22Rv1 (cell line): Measurements from ENCODE around the gene UBE2F.
"Not testable (repeated sequence)": the region's sequence is repeated elsewhere in the genome, so short reads cannot be mapped to it uniquely, and the experiment has no call there.

Experiments
- H3K27ac ChIP-seq: fragments of 450-650 bp; 2 replicates; pipeline ENCODE4 v1.5.1; 2017
- CTCF ChIP-seq: fragments of 450-650 bp; IDR thresholded peaks from 2 replicates; pipeline ENCODE4 v1.5.1; 2017; ENCODE audit warnings: mild to moderate bottlenecking
- ZFX ChIP-seq: fragments of 450-650 bp; IDR thresholded peaks from 2 replicates; pipeline ENCODE4 v1.6.1; 2017; ENCODE audit warnings: antibody characterized with exemption, borderline replicate concordance

The UBE2F gene

GRCh38 chr2:238064376-238064775, 97.6 kb downstream of the UBE2F start:
- TF ChIP-seq CTCF = no peak
- TF ChIP-seq ZFX = no peak

GRCh38 chr2:238065071-238065846, 98.4 kb downstream of the UBE2F start:
- TF ChIP-seq CTCF (no peak), ZFX (no peak)

More at GRCh38 chr2:238064376-238064775, 97.6 kb downstream of the UBE2F start:
- peak overlapping the region; percentile 61 for H3K27ac ChIP-seq

GRCh38 chr2:238066218-238066617, 99.4 kb downstream of the UBE2F start:
- TF ChIP-seq ZFX (no peak), CTCF (no peak)

More at GRCh38 chr2:238065071-238065846, 98.4 kb downstream of the UBE2F start:
- peak overlapping the region; percentile 61 for H3K27ac ChIP-seq

GRCh38 chr2:238066718-238067117, 99.9 kb downstream of the UBE2F start:
- H3K27ac ChIP-seq = not testable (repeated sequence)

More at GRCh38 chr2:238066218-238066617, 99.4 kb downstream of the UBE2F start:
- no peak overlapping the region for H3K27ac ChIP-seq

GRCh38 chr2:238067939-238068338, 101.1 kb downstream of the UBE2F start:
- TF ChIP-seq ZFX = no peak
- TF ChIP-seq CTCF = no peak
- H3K27ac ChIP-seq = no peak overlapping the region

GRCh38 chr2:238069021-238069709, 102.4 kb downstream of the UBE2F start:
- H3K27ac ChIP-seq = no peak overlapping the region
- TF ChIP-seq ZFX (no peak), CTCF (no peak)

- TF ChIP-seq ZFX (no peak), CTCF (no peak)
- no peak overlapping the region for H3K27ac ChIP-seq
Observed at GRCh38 chr2:238069877-238070276, 103.1 kb downstream of the UBE2F start.
